GM18511 (cell line): ENCODE results near the gene PGAP6.
"Not testable (repeated sequence)": the region's sequence is repeated elsewhere in the genome, so short reads cannot be mapped to it uniquely, and the experiment has no call there.

Experiments
- ATAC-seq: cut with Tn5 transposase; IDR thresholded peaks from one replicate; pipeline ENCODE4 v1.9.1; 2021; ENCODE audit warnings: mild to moderate bottlenecking, moderate library complexity; ENCODE audit not compliant: unreplicated experiment

PGAP6 gene

DNA sequence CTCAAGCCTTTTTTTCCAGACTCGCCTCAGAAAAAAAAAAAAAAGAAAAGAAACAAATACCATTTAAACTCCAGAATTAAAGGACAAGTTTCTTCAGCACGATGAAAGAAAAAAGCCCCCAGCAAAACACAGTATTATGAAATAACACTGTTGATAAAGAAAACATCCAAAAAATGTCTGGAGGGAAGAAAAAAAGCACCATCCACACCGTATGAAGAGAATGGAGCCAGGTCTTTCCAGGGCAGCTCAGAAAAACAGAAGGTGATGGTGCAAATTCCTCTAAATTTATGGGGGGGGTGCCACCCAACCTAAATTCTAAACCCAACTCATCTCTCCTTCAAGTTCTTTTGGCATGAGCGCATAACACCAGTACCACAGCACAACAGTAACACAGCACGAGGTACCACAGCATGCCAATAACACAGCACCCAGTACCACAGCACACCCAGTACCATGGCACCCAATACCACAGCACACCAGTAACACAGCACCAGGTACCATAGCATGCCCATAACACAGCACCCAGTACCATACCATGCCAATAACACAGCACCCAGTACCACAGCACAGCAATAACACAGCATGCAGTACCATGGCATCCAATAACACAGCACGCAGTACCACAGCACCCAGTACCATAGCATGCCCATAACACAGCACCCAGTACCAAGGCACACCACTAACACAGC, 48.2 kb downstream of the PGAP6 start:
- ATAC-seq = no peak

DNA sequence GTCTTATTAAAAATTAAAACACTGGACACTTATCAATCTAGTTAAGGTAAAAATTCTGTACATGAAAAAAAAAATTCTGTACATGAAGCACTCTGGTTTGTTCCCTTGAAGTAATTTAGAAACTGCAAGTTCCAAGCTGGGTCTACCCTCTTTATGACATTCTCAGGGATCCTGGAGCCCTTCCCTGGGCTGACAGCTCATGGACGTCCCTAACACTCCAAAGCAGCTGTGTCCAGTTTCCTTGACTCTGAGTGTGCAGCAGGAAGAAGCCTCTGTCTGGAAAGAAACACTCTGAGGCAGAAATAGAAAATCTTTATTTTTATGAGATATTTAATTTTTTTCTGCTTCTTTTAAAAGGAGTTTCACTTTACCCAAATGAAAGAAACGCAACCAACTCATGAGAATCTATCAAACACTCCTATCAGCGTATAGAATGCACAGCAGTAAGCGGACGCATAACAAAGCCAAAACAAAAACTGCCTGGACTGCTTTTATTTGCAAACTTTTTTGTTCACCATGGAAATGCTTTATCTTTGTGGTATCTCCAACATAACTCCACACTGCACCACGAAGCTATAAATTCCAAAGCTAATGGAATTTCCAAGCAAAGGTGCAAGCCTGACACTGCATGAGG, 50.5 kb downstream of the PGAP6 start:
- ATAC-seq = not testable (repeated sequence)

DNA sequence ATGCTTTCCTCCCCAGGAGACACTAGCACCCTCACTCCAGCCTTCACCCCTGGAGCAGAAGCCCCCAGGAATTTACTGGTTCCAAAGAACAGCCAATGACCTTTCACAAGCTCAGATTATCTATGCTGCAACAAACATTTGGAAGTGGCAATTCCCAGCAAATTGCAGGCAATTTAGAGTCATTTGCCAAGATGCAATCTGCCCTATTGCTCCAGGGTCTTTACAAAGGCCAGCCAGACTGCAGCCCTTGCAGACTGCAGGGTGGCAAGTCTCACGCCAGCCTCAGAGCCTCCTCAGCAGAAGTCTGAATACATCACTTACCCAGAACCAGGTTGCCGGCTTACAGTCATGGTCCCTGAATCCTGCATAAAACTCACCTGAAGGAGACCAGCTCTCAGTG, 51.0 kb downstream of the PGAP6 start:
- no peak for ATAC-seq

DNA sequence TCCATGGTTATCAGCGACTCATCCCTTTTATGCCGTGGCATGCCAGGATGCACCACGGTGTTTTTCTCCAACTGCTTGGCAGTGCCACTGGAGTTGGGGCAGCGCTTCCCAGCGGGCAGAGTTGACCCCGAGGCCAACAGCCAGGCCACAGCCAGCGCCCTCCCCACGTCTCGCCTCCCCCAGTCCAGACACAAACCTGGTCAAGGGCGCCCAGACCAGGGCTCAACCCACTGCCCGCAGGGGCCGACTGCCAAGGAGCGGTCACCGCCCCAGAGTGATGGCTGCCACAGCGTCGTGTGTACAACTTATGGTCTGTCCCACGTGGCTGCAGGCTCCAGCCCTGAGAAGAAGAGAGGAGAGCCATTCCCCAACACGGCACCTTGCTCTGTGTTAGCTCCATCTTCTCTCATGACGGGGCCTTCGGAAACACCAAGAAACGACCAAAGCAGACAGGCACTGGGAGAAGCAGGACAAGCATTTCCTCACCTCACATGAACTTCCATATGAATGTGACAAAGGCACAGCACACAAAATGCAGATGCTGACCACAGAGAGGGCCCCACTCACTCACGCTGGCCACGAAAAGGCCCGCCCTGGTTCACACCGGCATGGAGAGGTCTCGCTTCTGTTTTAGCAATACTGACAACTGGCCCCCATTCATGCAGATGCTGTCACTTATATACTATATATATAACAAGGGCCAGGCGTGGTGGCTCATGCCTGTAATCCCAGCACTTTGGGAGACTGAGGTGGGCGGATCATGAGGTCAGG, 56.2 kb downstream of the PGAP6 start:
- no peak for ATAC-seq

DNA sequence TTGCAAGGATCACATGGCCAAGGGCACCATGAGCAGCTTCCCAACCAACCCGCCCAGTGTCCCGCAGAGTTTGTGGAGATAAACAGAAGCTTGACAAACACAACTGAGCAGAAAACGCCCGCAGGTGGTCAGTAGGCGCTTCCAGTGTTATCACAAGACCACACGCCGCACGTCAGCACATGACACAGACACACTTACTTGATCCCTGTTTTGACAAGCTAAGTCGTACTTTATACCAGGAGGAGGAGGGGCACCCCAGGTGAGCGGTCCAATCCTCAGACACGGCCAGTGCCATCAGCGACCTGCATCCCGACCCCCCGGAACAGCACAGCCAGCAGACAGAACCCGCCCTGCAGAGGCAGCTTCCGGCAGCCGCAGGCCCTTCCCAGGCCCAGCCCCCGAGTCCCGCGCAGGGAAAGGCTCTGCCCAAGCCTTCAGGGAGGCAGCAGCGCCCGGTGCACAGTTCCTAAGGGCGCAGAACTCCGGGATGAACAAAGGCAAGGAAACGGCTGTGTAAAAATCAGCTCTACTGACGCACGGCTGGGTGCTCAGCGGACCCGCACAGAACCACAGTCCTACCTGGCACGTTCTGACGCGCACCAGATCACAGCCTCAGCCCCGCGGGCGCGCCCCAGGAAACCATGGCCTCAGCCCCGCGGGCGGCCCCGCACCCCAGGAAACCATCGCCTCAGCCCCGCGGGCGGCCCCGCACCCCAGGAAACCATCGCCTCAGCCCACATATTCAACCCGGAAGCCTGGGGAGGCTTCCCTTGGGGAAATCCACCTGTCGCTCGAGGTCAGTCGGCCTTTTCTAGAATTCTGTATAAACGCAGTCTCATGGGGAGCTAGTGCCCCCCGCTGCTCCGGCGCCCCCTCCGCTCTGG, 57.1 kb downstream of the PGAP6 start:
- no peak for ATAC-seq

DNA sequence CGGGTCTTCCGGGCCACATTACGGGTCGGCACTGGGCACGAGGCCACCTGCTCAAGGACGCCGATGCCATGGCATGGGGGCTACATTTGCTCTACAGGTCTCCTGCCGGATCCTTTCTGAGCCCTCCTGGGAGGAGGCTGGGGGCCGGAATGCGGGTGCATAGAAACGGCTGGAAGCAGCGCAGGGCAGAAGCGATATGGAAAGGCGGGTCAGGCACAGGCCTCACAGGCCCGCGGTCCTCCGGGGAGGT, 57.7 kb downstream of the PGAP6 start:
- no peak for ATAC-seq

DNA sequence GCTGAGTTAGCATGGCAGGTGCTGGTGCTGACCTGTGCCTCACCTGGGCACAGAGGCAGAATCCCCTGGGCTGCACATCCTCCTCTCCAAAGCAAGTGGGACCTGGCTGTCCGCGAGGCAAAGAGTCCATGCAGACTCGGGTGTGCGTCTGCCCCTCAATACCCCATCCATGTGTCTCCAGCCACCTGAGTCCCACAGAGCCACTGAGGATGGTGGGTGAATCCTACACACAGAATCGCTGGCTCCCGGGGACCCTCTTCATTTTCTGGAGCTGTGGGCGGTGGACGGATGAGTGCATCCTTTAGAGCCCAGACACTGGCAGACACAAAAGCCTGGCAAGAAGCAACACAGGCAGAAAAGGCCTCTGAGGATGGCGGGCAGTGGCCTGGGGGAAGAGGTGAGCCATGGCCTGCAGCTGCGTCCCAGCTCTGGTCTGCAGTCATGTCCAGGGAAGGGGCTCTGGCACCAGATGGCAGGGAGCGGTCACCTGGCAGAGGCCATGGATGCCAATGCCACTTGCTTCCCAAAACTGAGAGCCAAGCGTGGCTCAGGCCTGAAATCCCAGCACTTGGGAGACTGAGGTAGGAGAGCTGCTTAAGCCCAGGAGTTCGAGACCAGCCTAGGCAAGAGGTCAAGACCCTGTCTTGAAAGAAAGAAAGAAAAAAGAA, 59.2 kb downstream of the PGAP6 start:
- no peak for ATAC-seq

DNA sequence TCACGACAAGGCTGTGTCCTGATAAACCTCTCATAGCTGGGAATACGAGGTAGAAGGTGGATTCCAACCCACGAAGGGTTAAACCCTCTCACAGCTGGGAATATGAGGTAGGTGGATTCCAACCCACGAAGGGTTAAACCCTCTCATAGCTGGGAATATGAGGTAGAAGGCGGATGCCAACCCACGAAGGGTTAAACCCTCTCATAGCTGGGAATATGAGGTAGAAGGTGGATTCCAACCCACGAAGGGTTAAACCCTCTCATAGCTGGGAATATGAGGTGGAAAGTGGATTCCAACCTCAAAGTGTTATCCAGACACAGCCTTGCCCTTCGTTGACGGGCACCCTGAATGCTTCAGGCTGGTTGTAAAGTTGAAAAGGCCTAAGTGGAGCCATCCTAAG, 60.2 kb downstream of the PGAP6 start:
- ATAC-seq = no peak
